ENCODE results near the gene ATOH1.

The ATOH1 gene, protein sequence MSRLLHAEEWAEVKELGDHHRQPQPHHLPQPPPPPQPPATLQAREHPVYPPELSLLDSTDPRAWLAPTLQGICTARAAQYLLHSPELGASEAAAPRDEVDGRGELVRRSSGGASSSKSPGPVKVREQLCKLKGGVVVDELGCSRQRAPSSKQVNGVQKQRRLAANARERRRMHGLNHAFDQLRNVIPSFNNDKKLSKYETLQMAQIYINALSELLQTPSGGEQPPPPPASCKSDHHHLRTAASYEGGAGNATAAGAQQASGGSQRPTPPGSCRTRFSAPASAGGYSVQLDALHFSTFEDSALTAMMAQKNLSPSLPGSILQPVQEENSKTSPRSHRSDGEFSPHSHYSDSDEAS

DNA sequence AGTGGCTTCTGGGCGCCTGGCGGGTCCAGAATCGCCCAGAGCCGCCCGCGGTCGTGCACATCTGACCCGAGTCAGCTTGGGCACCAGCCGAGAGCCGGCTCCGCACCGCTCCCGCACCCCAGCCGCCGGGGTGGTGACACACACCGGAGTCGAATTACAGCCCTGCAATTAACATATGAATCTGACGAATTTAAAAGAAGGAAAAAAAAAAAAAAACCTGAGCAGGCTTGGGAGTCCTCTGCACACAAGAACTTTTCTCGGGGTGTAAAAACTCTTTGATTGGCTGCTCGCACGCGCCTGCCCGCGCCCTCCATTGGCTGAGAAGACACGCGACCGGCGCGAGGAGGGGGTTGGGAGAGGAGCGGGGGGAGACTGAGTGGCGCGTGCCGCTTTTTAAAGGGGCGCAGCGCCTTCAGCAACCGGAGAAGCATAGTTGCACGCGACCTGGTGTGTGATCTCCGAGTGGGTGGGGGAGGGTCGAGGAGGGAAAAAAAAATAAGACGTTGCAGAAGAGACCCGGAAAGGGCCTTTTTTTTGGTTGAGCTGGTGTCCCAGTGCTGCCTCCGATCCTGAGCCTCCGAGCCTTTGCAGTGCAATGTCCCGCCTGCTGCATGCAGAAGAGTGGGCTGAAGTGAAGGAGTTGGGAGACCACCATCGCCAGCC, at the start of gene ATOH1:
Gene ATOH1, plus strand, starts transcription at position 422 of the 663 bp plus-strand sequence. Its CDS starts 174 bp downstream, at position 596.
- peak in 1 of 2 experiments; percentile 38 for DNase-seq

DNA sequence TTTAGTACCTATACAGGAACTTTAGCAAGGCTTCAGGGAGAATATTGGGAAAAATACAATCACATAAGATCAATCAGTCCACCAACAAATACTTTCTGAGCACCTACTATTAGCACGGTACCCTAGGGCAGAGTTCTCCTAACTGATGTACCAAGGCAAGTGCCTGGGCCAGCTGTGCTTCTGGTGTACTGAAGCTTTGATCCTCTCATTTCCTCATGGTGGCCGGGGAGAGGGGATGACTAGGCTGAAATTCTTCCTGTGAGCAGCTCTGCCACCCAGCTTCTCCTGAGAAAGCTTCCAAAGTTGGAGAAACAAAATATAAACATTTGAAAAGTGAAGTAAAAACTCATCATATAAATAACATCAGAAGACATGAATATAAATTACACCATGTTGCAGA, 49.3 kb upstream of the ATOH1 start:
- no peak for DNase-seq

DNA sequence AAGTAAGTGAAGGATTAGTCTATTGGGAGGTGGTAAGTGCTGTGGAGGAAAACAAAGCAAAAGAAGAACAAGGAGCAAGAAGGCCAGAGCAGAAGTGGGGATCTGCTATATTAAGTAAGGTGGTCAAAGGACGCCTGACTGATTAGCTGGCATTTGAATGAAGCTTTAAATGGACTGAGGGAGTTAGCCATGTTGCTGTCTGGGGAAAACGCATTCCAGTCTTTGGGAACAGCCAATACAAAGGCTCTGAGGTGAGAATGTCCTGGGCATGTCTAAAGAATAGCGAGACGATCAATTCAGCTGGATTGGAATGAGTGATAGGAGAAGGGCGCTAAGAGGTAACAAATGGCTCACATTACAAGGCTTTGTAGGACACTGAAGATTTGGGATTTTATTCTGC, 48.5 kb upstream of the ATOH1 start:
- no peak for DNase-seq

DNA sequence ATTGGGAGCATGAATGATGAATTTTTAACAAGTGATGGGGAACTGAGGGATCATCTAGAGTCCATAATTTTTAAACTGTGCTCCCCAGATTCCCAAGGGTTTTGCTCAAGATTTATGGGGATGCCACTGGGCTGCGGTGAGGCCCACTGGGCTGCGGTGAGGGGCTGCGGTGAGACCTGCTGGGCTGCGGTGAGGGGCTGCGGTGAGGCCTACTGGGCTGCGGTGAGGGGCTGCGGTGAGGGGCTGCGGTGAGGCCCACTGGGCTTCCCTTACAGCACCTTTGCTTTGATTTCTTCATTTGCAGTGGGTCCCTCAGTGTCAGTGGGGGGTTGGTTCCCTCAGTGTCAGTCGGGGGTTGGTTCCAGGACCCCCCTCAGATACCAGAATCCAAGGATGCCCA, 47.4 kb upstream of the ATOH1 start:
- no peak for DNase-seq

DNA sequence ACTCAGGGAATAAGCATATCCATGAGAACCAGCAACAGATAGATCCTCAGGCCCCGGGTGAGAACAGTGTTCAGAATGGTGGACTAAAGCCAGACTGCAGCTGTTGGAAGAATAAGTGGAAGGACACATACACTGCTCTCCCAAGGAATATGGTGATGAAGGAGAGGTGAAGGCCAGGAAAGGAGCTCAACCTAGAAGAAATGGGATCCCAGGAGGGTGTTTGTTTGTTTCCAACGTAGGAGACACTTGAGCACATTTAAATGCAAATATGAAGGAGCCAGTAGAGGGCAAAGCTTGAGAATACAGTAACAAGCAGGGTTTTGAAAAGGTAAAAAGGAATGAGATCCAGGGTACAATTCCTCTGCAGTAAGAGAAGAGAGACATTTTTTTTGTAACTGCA, 42.4 kb upstream of the ATOH1 start:
- DNase-seq, result no peak

DNA sequence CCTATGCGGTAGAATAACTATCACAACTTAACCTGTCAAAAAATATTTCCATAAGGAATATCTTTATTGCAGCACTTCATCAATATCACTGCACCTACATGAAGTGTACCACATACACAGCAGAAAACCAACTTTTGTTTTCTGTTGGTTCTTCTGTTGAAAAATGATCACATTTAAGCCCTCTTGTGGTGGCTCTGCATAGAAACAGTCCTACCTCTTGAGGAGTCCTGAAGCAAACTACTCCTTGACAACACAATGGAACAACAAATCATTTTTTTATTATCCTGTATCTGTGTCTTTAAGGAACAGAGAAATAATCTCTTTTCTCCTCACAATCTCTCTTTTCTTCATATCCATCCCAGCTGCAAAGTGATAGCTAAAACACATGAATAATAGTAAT, 39.8 kb upstream of the ATOH1 start:
- DNase-seq, result peak in 1 of 2 experiments; percentile 17

DNA sequence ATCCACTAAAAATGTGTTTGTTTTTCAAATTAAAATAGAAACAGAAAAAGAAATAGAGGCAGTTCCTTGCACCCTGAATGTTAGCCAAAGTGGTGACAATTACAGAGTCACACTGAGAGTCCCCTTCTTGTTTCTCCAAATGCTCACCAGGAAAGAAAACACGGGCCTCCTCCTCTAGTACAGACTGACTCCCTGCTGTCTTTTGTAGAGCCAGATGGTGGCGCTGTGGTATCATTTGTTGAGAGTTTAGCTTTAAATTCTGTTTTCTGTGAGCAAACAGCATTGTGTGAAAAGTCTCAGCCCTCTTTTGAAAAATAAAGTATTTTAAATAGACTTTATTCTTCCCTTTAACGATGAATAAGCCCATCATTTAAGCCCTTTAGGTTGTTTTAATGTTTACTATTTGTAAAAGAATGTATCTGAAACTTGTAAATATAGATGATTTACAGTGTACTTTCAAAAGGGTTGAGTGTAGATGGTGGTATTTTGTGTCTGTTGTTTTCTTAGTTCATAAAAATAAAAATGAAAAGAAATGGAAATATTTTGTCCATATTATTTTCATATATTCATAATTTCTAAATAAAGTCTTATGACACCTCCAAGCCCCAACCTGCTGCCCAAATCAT, 36.9 kb upstream of the ATOH1 start:
- peak; percentile 8 to 55 for DNase-seq

DNA sequence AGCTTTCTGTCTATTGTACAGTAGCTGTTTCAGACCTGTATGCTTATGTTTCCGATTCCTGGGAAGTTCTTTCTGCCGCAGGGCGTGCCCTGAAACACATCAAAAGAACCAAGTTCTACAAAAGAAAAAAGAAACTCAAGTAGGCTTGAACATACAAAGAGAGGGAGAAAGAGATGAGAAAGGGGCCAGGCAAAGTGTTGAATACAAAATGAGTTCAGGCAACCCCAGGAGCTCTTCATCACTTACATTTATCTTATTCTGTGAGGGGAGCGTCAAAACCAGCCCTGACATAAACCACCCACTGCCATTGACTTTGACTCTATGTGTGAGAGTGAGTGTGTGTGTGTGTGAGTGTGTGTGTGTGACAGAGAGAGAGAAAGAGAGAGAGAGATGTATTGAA, 26.5 kb upstream of the ATOH1 start:
- DNase-seq, result no peak

DNA sequence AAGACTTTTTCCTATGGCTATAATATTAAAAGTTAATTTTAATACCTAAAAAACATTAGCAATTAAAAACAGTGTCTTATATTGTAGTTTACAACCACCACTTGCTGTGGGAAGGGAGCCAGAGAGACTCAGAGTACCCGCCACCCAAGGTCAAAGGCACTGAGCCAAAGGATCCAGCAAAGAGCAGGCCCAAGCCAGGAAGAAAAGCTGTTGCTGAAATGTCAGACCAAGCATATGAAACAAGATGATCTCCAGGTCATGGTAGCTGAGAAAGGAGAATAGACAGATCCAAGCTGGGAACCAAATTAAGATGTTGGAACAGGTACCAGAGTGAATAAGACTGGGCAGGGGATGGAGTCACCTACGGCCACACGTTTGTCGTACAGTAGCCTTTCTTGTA, 18.8 kb upstream of the ATOH1 start:
- DNase-seq, result no peak

DNA sequence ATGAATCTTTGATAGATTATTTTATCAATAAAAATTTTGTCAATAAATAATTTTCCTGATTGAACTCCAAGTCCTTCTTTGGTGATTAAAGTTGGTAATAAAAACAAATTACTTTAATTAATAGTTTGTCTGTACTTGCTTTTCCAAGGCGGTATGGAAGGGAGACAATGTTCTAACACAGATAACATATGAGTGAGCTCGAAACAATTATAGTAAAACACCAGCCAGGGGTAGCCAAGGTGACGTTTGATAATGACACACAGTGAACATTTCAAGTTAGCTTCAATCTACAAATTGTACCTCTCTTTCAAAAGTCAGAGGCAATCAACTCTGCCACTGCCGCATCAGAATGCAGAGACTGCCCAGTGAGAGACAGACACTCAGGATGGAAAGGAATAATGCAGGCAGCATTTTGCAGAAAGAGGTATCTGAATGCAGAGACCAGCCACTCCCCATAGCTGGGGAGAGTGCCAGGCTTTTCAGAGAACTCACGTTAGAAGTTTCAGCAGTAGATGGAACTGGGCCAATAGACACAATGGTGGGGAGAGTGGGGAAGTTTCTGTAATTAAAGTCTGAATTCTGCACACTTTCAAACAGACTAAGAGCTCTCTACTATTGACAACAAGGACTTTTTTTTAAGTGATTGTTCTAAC, 18.1 kb upstream of the ATOH1 start:
- DNase-seq, result no peak

DNA sequence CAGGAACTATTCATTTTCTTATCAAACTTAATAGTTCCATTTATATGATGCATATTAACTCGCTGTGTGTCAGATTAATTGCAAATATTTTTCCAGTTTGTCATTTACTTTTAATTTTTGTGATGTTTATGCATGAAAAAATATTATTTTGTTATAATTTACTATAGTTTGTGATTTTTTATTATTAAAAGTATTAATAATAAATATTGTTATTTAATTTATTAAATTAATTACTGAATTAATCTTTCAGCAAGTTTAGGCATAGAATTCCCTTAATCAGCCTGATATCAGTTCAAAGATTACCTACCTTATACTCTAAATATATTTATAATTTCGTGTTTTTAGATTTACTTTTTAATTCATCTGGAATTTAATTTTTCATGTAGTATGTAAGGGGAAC, 15.5 kb upstream of the ATOH1 start:
- no peak for DNase-seq

DNA sequence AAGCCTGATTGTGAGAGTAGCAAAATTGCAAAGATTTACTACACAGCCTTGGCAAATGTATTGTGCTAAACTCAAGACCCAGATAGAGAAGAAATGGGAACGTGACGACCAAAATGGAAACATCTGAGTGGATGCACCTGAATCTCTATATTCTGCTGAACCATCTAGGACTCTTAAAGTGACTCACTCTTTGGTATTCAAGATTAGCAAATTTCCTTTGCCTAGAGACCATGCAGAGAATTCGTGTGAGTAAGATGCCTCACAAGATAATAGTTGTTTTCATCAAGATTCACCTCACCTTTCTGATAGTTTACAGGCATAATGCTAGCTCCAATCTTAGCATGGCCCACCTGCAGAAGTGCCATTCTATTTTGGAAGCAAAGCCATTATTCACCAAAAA, 14.4 kb upstream of the ATOH1 start:
- no peak for DNase-seq

DNA sequence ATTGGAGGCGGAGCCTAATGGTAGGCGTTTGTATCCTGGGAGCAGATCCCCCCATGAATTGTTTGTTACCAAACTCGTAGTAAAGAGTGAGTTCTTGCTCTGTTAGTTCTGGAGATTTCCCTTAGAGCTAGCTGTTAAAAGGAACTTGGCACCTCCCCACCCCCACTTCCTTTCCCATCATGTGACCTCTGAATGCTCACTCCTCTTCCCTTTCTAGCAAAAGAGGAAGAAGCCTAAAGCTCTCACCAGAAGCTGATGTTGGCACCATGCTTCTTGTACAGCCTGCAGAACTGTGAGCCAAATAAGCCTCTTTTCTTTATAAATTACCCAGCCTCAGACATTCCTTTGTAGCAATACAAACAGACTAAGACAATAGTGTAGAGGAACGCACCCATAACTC, 13.8 kb upstream of the ATOH1 start:
- DNase-seq, result no peak

DNA sequence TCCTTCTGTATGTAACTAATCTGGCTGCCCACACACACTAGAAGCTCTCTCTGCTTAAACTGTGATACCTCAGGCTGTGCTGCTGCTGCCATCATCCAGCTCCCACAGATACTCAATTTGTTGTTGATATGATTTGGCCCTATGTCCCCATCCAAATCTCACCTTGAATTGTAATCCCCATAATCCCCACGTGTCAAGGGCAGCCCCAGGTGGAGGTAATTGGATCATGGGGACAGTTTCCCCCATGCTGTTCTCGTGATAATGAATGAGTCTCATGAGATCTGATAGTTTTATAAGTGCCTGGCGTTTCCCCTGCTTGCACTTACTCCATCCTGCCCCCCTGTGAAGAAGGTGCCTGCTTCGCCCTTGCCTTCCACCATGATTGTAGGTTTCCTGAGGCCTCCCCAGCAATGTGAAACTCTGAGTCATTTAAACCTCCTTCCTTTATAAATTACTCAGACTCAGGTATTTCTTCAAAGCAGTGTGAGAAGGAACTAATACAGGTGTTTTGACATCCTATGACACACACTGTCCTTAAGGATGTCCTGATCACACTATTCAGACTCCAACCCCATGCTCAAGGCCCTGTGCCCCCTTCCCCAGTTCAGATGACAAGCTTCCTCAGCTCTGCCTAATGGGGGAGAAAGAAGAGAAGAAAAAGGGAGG, 2.9 kb upstream of the ATOH1 start:
- DNase-seq, result peak in 1 of 2 experiments; percentile 3

DNA sequence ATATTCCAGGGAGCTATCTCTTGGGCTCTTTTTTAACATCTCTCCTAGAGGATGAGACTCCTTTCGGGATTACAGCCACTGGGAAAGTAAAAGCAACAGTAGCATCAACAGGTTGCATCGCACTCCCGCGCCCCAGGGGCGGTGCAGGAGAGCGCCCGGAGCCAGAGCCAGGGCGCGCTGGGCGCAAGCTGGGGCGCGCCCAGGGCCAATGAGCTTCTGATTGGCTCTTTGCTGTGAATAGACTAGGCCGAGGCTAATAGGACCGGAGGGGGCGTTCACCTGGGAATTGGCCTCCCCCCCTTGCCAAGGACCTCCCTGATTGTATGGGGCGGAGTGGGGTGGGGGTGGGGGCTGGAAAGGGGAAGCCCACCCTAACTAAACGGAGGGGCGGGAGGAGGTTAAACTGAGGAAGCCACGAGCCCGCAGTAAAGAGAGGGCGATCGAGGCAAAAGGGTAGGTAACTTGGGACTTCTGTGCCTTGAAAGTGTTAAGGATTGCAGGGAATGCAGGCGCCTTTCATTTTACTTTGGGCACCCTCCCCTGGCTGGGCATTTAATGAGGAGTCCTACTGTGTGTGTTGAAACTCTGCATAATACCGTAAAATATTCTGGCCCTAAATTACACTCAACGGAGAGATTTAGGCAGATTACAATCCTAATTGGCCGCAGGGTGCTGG, 1.1 kb upstream of the ATOH1 start:
- peak in 1 of 2 experiments; percentile 23 for DNase-seq

DNA sequence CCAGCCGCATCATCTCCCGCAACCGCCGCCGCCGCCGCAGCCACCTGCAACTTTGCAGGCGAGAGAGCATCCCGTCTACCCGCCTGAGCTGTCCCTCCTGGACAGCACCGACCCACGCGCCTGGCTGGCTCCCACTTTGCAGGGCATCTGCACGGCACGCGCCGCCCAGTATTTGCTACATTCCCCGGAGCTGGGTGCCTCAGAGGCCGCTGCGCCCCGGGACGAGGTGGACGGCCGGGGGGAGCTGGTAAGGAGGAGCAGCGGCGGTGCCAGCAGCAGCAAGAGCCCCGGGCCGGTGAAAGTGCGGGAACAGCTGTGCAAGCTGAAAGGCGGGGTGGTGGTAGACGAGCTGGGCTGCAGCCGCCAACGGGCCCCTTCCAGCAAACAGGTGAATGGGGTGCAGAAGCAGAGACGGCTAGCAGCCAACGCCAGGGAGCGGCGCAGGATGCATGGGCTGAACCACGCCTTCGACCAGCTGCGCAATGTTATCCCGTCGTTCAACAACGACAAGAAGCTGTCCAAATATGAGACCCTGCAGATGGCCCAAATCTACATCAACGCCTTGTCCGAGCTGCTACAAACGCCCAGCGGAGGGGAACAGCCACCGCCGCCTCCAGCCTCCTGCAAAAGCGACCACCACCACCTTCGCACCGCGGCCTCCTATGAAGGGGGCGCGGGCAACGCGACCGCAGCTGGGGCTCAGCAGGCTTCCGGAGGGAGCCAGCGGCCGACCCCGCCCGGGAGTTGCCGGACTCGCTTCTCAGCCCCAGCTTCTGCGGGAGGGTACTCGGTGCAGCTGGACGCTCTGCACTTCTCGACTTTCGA, 654 bp downstream of the ATOH1 start:
- DNase-seq, result peak in 1 of 2 experiments; percentile 49

DNA sequence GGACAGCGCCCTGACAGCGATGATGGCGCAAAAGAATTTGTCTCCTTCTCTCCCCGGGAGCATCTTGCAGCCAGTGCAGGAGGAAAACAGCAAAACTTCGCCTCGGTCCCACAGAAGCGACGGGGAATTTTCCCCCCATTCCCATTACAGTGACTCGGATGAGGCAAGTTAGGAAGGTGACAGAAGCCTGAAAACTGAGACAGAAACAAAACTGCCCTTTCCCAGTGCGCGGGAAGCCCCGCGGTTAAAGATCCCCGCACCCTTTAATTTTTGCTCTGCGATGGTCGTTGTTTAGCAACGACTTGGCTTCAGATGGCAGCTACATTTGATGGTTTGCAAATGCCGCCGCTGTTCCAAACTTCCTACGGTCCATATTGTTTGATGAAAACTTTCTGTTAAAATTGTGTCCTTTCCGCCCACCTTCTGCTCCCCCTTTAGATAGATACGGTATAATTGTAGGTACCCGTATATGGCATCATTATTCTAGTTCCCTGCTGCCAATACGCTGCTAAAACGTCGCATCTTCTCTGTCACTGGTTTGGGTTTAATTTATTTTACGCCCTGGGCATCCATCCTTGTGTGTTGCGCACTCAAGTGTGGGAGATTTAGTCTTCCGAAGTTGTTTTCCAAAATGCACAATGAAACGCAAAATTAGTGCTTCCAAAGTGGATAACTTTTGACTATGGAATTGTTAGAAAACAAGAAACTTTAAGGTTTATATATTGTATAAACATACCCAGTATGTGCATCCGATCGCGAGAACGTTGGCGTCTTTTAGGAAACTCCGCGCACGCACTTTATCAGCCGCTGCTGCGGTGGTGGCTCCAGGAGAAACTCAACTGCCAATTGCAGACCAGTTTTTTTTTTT, 1.5 kb downstream of the ATOH1 start:
- DNase-seq, result no peak

DNA sequence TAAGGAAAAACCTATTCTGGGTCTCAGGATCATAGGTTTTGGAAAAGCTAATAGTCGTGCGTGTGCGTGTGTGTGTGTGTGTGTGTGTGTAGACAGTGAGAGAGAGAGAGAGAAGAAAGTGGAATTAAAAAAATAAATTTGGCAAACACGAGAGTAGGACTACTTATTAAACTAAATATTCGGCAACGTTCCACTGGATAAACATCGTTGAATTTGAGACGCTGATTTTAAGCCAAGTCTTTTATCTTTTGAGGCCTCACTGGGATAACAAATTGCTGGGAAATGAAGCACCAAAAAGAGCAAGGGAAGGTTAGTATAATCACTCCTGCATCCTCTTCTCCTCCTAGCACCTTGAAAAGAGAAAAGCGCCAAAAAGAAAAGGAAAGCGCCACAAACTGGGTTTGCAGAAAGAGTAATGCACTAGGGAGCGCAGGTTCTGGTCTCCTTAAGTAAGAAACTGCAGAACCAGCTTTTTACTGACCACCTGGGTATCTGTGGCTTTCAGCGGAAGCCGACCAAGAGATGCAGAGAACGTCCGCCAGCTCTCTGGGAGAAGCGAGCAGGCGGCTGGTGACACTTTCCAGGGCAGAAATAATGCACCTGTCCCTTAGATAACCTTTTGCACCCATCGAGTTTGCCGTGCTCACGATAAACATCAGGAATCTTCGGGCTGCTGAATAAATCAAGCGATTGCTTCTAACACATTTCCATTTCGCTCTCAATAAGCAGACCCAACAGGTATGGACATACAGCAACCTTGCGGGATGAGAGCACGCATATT, 3.4 kb downstream of the ATOH1 start:
- no peak for DNase-seq

DNA sequence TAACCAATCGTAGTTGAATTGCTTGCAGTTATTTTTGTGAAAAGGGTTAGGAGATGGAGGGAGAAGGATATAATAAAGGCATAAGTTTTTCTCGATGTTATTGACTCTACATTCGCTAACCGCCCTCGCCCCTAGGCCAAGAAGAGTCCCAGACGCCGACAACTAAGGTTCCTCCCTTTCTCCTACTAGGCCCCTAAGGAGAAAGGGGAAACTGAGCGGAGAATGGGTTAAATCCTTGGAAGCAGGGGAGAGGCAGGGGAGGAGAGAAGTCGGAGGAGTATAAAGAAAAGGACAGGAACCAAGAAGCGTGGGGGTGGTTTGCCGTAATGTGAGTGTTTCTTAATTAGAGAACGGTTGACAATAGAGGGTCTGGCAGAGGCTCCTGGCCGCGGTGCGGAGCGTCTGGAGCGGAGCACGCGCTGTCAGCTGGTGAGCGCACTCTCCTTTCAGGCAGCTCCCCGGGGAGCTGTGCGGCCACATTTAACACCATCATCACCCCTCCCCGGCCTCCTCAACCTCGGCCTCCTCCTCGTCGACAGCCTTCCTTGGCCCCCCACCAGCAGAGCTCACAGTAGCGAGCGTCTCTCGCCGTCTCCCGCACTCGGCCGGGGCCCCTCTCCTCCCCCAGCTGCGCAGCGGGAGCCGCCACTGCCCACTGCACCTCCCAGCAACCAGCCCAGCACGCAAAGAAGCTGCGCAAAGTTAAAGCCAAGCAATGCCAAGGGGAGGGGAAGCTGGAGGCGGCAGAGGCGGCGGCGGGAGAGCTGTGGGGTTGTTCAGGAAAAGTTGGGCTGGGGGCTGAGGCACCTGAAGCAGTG, 5.9 kb downstream of the ATOH1 start:
- no peak for DNase-seq

All from NCI-H526 (cell line).